BLaER1 treated with 17β-estradiol and CSF1 and Interleukin-3, amounts not matched to agents 10 nM and 100 nM (cell line): ENCODE data around the gene LEMD1.

Source experiments
- H3K27ac ChIP-seq, 11 experiments: shearing (Covaris generic); formaldehyde crosslinking; 2 replicates each; pipeline ENCODE4 v1.8.1; 2022
- H3K27me3 ChIP-seq, 11 experiments: shearing (Covaris generic); formaldehyde crosslinking; 2 replicates each; pipeline ENCODE4 v1.8.1; 2022
- H3K36me3 ChIP-seq, 11 experiments: shearing (Covaris generic); formaldehyde crosslinking; 2 replicates each; pipeline ENCODE4 v1.8.1; 2022
- H3K4me1 ChIP-seq, 10 experiments: shearing (Covaris generic); formaldehyde crosslinking; 2 replicates each; pipeline ENCODE4 v1.8.1; 2022
- H3K4me2 ChIP-seq, 11 experiments: shearing (Covaris generic); formaldehyde crosslinking; 2 replicates each; pipeline ENCODE4 v1.8.1; 2022
- H3K4me3 ChIP-seq, 10 experiments: shearing (Covaris generic); formaldehyde crosslinking; 2 replicates each; pipeline ENCODE4 v1.8.1; 2022
- H3K9ac ChIP-seq, 11 experiments: shearing (Covaris generic); formaldehyde crosslinking; 2 replicates each; pipeline ENCODE4 v1.8.1; 2022
- H3K9me3 ChIP-seq, 11 experiments: shearing (Covaris generic); formaldehyde crosslinking; replicated peaks in 1 of 11; 2 replicates each; pipeline ENCODE4 v1.8.1; 2022
- H4K20me1 ChIP-seq, 11 experiments: shearing (Covaris generic); formaldehyde crosslinking; 2 replicates each; pipeline ENCODE4 v1.8.1; 2022
- Cebpa-rat ChIP-seq, 11 experiments: shearing (Covaris generic); IDR thresholded peaks; 2 replicates each; pipeline ENCODE4 v1.8.1; 2022

The LEMD1 gene

GRCh38 chr1:205444300-205444930, 22.6 kb upstream of the LEMD1 start:
- Histone ChIP-seq H4K20me1 (peaks cover 0 to 46% (median 0%) of the 10 kb centered on the region in 11 experiments; a peak in 5 of 22 replicates), H3K4me1 (peaks cover 41 to 59% (median 55%) of the 10 kb centered on the region in 10 experiments), H3K9ac (no peak overlapping the region), H3K4me2 (peak overlapping the region in 2 of 11 experiments; percentile 35 to 43; a peak in 3 of 22 replicates), H3K27ac (no peak overlapping the region), H3K27me3 (peaks cover 0 to 25% (median 12%) of the 10 kb centered on the region in 11 experiments; a peak in 13 of 22 replicates), H3K9me3 (no peaks in the 10 kb centered on the region), H3K36me3 (no peaks in the 10 kb centered on the region), H3K4me3 (no peak overlapping the region)
- TF ChIP-seq Cebpa-rat (IDR thresholded peaks at IDR 0.05), result no peak

GRCh38 chr1:205443585-205444299, 21.9 kb upstream of the LEMD1 start:
- Histone ChIP-seq H3K4me1 (peaks cover 41 to 59% (median 56%) of the 10 kb centered on the region in 10 experiments), H3K4me3 (no peak overlapping the region)

GRCh38 chr1:205442051-205442725, 20.3 kb upstream of the LEMD1 start:
- H3K4me3 ChIP-seq, result 0 out of 20 replicates have a peak overlapping the region, but pooled peaks of 1 of the 10 experiments have one; percentile 40
- peak overlapping the region in 7 of 11 experiments; percentile 1 to 67 (median 37); a peak in 5 of 22 replicates for H3K9ac ChIP-seq
- peak overlapping the region in 4 of 11 experiments; percentile 69 to 79 (median 74); a peak in 4 of 22 replicates for H3K27ac ChIP-seq
- peaks cover 43 to 63% (median 58%) of the 10 kb centered on the region in 10 experiments for H3K4me1 ChIP-seq
- no peak for TF ChIP-seq Cebpa-rat (IDR thresholded peaks at IDR 0.05)
- peak overlapping the region; percentile 77 to 97 (median 87) for H3K4me2 ChIP-seq
- H3K36me3 ChIP-seq, result no peaks in the 10 kb centered on the region
- H3K9me3 ChIP-seq, result no peaks in the 10 kb centered on the region
- peaks cover 0 to 53% (median 0%) of the 10 kb centered on the region in 11 experiments; a peak in 4 of 22 replicates for H4K20me1 ChIP-seq
- peaks cover 0 to 25% (median 12%) of the 10 kb centered on the region in 11 experiments; a peak in 13 of 22 replicates for H3K27me3 ChIP-seq

More at GRCh38 chr1:205443585-205444299, 21.9 kb upstream of the LEMD1 start:
- no peak overlapping the region for H3K9ac ChIP-seq
- H3K27me3 ChIP-seq, result peaks cover 0 to 25% (median 12%) of the 10 kb centered on the region in 11 experiments; a peak in 13 of 22 replicates
- no peaks in the 10 kb centered on the region for H3K9me3 ChIP-seq
- peaks cover 0 to 46% (median 0%) of the 10 kb centered on the region in 11 experiments; a peak in 4 of 22 replicates for H4K20me1 ChIP-seq
- no peaks in the 10 kb centered on the region for H3K36me3 ChIP-seq
- H3K27ac ChIP-seq, result no peak overlapping the region
- no peak for TF ChIP-seq Cebpa-rat (IDR thresholded peaks at IDR 0.05)
- H3K4me2 ChIP-seq, result no peak overlapping the region

- Histone ChIP-seq H3K4me1 (peaks cover 43 to 68% (median 58%) of the 10 kb centered on the region in 10 experiments), H3K9me3 (no peaks in the 10 kb centered on the region), H3K27me3 (peaks cover 0 to 25% (median 12%) of the 10 kb centered on the region in 11 experiments; a peak in 13 of 22 replicates), H3K4me3 (peak overlapping the region in 5 of 10 experiments; percentile 28 to 49 (median 40); a peak in 3 of 20 replicates), H3K9ac (peak overlapping the region in 8 of 11 experiments; percentile 1 to 68 (median 42); a peak in 6 of 22 replicates), H3K36me3 (no peaks in the 10 kb centered on the region), H3K4me2 (peak overlapping the region; percentile 77 to 97 (median 87)), H3K27ac (peak overlapping the region in 7 of 11 experiments; percentile 47 to 79 (median 69); a peak in 10 of 22 replicates), H4K20me1 (peaks cover 0 to 57% (median 0%) of the 10 kb centered on the region in 11 experiments; a peak in 4 of 22 replicates)
- TF ChIP-seq Cebpa-rat (IDR thresholded peaks at IDR 0.05), result no peak
These were observed 19.8 kb upstream of the LEMD1 start for GRCh38 chr1:205441716-205442050.

- Histone ChIP-seq H3K9ac (peak overlapping the region in 9 of 11 experiments; percentile 40 to 71 (median 64); a peak in 16 of 22 replicates), H3K27ac (peak overlapping the region in 7 of 11 experiments; percentile 47 to 79 (median 69); a peak in 14 of 22 replicates)
These were observed 19.4 kb upstream of the LEMD1 start for GRCh38 chr1:205441318-205441633.

GRCh38 chr1:205440476-205441317, 18.8 kb upstream of the LEMD1 start:
- no peak for TF ChIP-seq Cebpa-rat (IDR thresholded peaks at IDR 0.05)
- H3K4me2 ChIP-seq, result peak overlapping the region; percentile 77 to 97 (median 87)
- H4K20me1 ChIP-seq, result peaks cover 0 to 60% (median 0%) of the 10 kb centered on the region in 11 experiments; a peak in 4 of 22 replicates
- H3K36me3 ChIP-seq, result no peaks in the 10 kb centered on the region
- H3K9me3 ChIP-seq, result no peaks in the 10 kb centered on the region
- H3K4me1 ChIP-seq, result peaks cover 44 to 69% (median 63%) of the 10 kb centered on the region in 10 experiments
- peak overlapping the region in 8 of 10 experiments; percentile 13 to 49 (median 32); a peak in 12 of 20 replicates for H3K4me3 ChIP-seq
- peak overlapping the region in 9 of 11 experiments; percentile 40 to 71 (median 64); a peak in 18 of 22 replicates for H3K9ac ChIP-seq
- H3K27ac ChIP-seq, result peak overlapping the region in 9 of 11 experiments; percentile 47 to 79 (median 66); a peak in 18 of 22 replicates
- H3K27me3 ChIP-seq, result peaks cover 0 to 18% (median 9%) of the 10 kb centered on the region in 11 experiments; a peak in 13 of 22 replicates

More at GRCh38 chr1:205441318-205441633, 19.4 kb upstream of the LEMD1 start:
- Histone ChIP-seq H3K9me3 (no peaks in the 10 kb centered on the region), H3K4me1 (peaks cover 43 to 68% (median 59%) of the 10 kb centered on the region in 10 experiments), H3K27me3 (peaks cover 0 to 24% (median 12%) of the 10 kb centered on the region in 11 experiments; a peak in 13 of 22 replicates), H3K36me3 (no peaks in the 10 kb centered on the region), H3K4me2 (peak overlapping the region; percentile 77 to 97 (median 87)), H4K20me1 (peaks cover 0 to 56% (median 0%) of the 10 kb centered on the region in 11 experiments; a peak in 4 of 22 replicates), H3K4me3 (peak overlapping the region in 8 of 10 experiments; percentile 13 to 49 (median 32); a peak in 9 of 20 replicates)
- no peak for TF ChIP-seq Cebpa-rat (IDR thresholded peaks at IDR 0.05)

GRCh38 chr1:205440121-205440475, 18.2 kb upstream of the LEMD1 start:
- H3K36me3 ChIP-seq, result no peaks in the 10 kb centered on the region
- peaks cover 0 to 63% (median 0%) of the 10 kb centered on the region in 11 experiments; a peak in 4 of 22 replicates for H4K20me1 ChIP-seq
- peaks cover 50 to 71% (median 65%) of the 10 kb centered on the region in 10 experiments for H3K4me1 ChIP-seq
- H3K4me3 ChIP-seq, result no peak overlapping the region; a peak in 1 of 20 replicates
- peak overlapping the region in 9 of 11 experiments; percentile 47 to 79 (median 66); a peak in 18 of 22 replicates for H3K27ac ChIP-seq
- peak overlapping the region in 9 of 11 experiments; percentile 40 to 71 (median 64); a peak in 14 of 22 replicates for H3K9ac ChIP-seq
- peaks cover 0 to 12% (median 4%) of the 10 kb centered on the region in 11 experiments; a peak in 13 of 22 replicates for H3K27me3 ChIP-seq
- H3K9me3 ChIP-seq, result no peaks in the 10 kb centered on the region
- TF ChIP-seq Cebpa-rat (IDR thresholded peaks at IDR 0.05), result no peak
- H3K4me2 ChIP-seq, result peak overlapping the region; percentile 77 to 97 (median 87)
